ENCODE measurements around the gene SSTR3. TPM values are rescaled to one million over a fixed set of nuclear protein-coding genes. Genes with fewer than 3 reads are reported as not detected.

SSTR3 gene
- total and polyA plus RNA-seq, 2 donors (not counting 1 experiment from before 2014, with no cell fraction given) = 0.64 to 0.98 TPM

- Histone ChIP-seq H3K9me3 (ENCODE audit: control extremely low read depth in 1 of 3, control insufficient read depth in 2 of 3, insufficient read depth in 1 of 3, low read length in 2 of 3) (no peaks in the 10 kb centered on the region), H4K20me1 (ENCODE audit: control insufficient read depth, insufficient read depth, low read length, poor library complexity, severe bottlenecking) (peaks cover 85% of the 10 kb centered on the region), H3K27ac (ENCODE audit: low read length in 2 of 2) (peak overlapping the region; percentile 73 to 86), H3K36me3 (replicated peaks in 1 of 2; ENCODE audit: control extremely low read depth in 1 of 2, control insufficient read depth in 1 of 2, extremely low read depth in 1 of 2, insufficient read depth in 2 of 2, low read length in 1 of 2) (peaks cover 2 to 96% of the 10 kb centered on the region in 2 experiments), H3K9ac (ENCODE audit: low read length) (peak overlapping the region; percentile 5), H2AFZ (ENCODE audit: insufficient read depth, low read depth, low read length, poor library complexity, severe bottlenecking) (no peak overlapping the region), H3K4me1 (ENCODE audit: control insufficient read depth in 2 of 2, insufficient read depth in 2 of 2, low read length in 2 of 2) (peaks cover 89 to 99% of the 10 kb centered on the region in 2 donors), H3K27me3 (replicated peaks in 1 of 4; ENCODE audit: control extremely low read depth in 1 of 4, control insufficient read depth in 3 of 4, insufficient read depth in 4 of 4, low read length in 3 of 4) (no peaks in the 10 kb centered on the region), H3K79me2 (ENCODE audit: control insufficient read depth, insufficient read depth, low read length) (peaks cover 93% of the 10 kb centered on the region), H3K4me2 (replicated peaks; ENCODE audit: low read depth, low read length, poor library complexity, severe bottlenecking) (peak overlapping the region; percentile 47), H3K4me3 (ENCODE audit: control extremely low read depth in 1 of 5, extremely low read depth in 1 of 5, insufficient read depth in 1 of 5, low read depth in 2 of 5, low read length in 4 of 5) (no peak overlapping the region)
- H3K4me3 Mint-ChIP-seq = peak overlapping the region; percentile 78
- 90% methylated on average over 2 of the region's 3 CpGs for WGBS (ENCODE audit: insufficient coverage)
- peaks cover 96% of the 10 kb centered on the region for H3K4me1 Mint-ChIP-seq
- no peak for DNase-seq
- H3K27ac Mint-ChIP-seq = peak overlapping the region; percentile 96
- TF ChIP-seq CTCF (IDR thresholded peaks at IDR 0.05) = no peak
- no peak for TF ChIP-seq EZH2 (IDR thresholded peaks at IDR 0.05; ENCODE audit: borderline replicate concordance, insufficient read depth, low read depth, low read length, poor library complexity, severe bottlenecking)
- ChIA-PET POLR2A (interaction anchor here (1.3 kb wide), 1 partner anchor 12 kb away, joined by 3 read pairs; no protein-coding TSS in a partner anchor), CTCF (interaction anchor here (10.1 kb wide), 1 partner anchor 15 kb away, joined by 129 read pairs; no protein-coding TSS in a partner anchor)
- intact Hi-C loops (cut with micrococcal nuclease) = no loop called here
- no peaks in the 10 kb centered on the region for H3K9me3 Mint-ChIP-seq (ENCODE audit: insufficient read depth)
- H3K27me3 Mint-ChIP-seq = no peaks in the 10 kb centered on the region
- no peak for ATAC-seq (ENCODE audit: low read depth)
Observed at GRCh38 chr22:37235897-37236607, 23.8 kb upstream of the SSTR3 start.

Measured in B cell (primary cell).